Left ventricle myocardium superior (tissue), 1 donor: ENCODE measurements around the gene RRP1B. TPM values are rescaled to one million over a fixed set of nuclear protein-coding genes. Genes with fewer than 3 reads are reported as not detected.

ENCODE experiments used
- ATAC-seq: fragments of 200-7000 bp; cut with Tn5 transposase; one replicate; pipeline ENCODE4 v1.9.1; 2020; ENCODE audit warnings: mild to moderate bottlenecking, moderate library complexity
- DNase-seq: peaks from one replicate; pipeline ENCODE4 v3.0.0-alpha.2; 2020
- intact Hi-C: fragments of 100-400 bp; cut with micrococcal nuclease; formaldehyde crosslinking; loops from one replicate; pipeline ENCODE4 v1.11.0; 2022
- microRNA-seq: library from miRNA; unstranded; fragments of <30 nt; microRNA quantifications from one replicate; pipeline ENCODE4 v1.2.0, GENCODE V29; 2020; ENCODE audit warnings: borderline number of aligned reads
- total RNA-seq: library from RNA; stranded (reverse); fragmentation: NEBNext Ultra II Directional; extraction: Animal tissue kit (Norgen Biotek cat#: 25700); gene quantifications from one replicate; pipeline ENCODE4 v1.2.1, GENCODE V29; 2021
- donor health status: DM: no; HTN: yes; CAD: no; lungs with severe emphysema.

The RRP1B gene
- total RNA-seq, 1 donor from 2014 or later = 9.9 TPM

GRCh38 chr21:43734131-43734927, 75.0 kb downstream of the RRP1B start:
- intact Hi-C loops = no loop called here
- DNase-seq (no peak), ATAC-seq (peak; percentile 3)

- no peak for DNase-seq
- intact Hi-C loops = no loop called here
Observed at GRCh38 chr21:43734928-43735229, 75.5 kb downstream of the RRP1B start.

GRCh38 chr21:43735236-43736091, 76.1 kb downstream of the RRP1B start:
- intact Hi-C loops = no loop called here
- DNase-seq = no peak
- ATAC-seq = no peak

More at GRCh38 chr21:43734928-43735229, 75.5 kb downstream of the RRP1B start:
- ATAC-seq = peak; percentile 6

- ATAC-seq (no peak), DNase-seq (no peak)
Observed at GRCh38 chr21:43736224-43736883, 77.0 kb downstream of the RRP1B start.

GRCh38 chr21:43737158-43737950, 78.0 kb downstream of the RRP1B start:
- intact Hi-C loops = no loop called here
- DNase-seq = no peak
- no peak for ATAC-seq

More at GRCh38 chr21:43736224-43736883, 77.0 kb downstream of the RRP1B start:
- intact Hi-C loops = no loop called here

GRCh38 chr21:43739621-43740435, 80.5 kb downstream of the RRP1B start:
- intact Hi-C loops = no loop called here
- no peak for DNase-seq
- ATAC-seq = peak; percentile 4

- DNase-seq (no peak), ATAC-seq (peak; percentile 48)
- intact Hi-C loops = no loop called here
Observed at GRCh38 chr21:43740497-43741156, 81.3 kb downstream of the RRP1B start.

GRCh38 chr21:43741423-43742096, 82.2 kb downstream of the RRP1B start:
- ATAC-seq (no peak), DNase-seq (no peak)
- intact Hi-C loops = no loop called here

- ATAC-seq (no peak), DNase-seq (no peak)
- intact Hi-C loops = no loop called here
Observed at GRCh38 chr21:43743947-43744346, 84.6 kb downstream of the RRP1B start.

- no peak for ATAC-seq
- intact Hi-C loops = no loop called here
- DNase-seq = no peak
Observed at GRCh38 chr21:43744725-43745124, 85.4 kb downstream of the RRP1B start.

Small RNAs within 50 kb of the gene (microRNA-seq; reads per million reads assigned to microRNA genes)
- not detected for gene MIR6070

Other genes with a start within 250 kb of the RRP1B start
- gene SIK1, start 232.4 kb upstream of the RRP1B start, total RNA-seq = 8.0 TPM
- gene HSF2BP, start 72 bp upstream of the RRP1B start, total RNA-seq = not detected
- 117 TPM for gene PDXK, start 59.6 kb downstream of the RRP1B start, total RNA-seq
- gene CSTB, start 116.7 kb downstream of the RRP1B start, total RNA-seq = 37.6 TPM
- 13.5 TPM for gene RRP1, start 130.0 kb downstream of the RRP1B start, total RNA-seq
- 97.6 TPM for gene AGPAT3, start 205.7 kb downstream of the RRP1B start, total RNA-seq